H9 (cell line): ENCODE measurements around the gene NSG1. TPM values are rescaled to one million over a fixed set of nuclear protein-coding genes. Genes with fewer than 3 reads are reported as not detected.

Source experiments
- DNase-seq: peaks from one replicate; pipeline ENCODE4 v3.0.0-alpha.2; 2017
- H2AFZ ChIP-seq: one replicate; pipeline ENCODE4 v1.6.1; 2013; ENCODE audit warnings: mild to moderate bottlenecking, low read length, control low read depth, moderate library complexity
- H2AK5ac ChIP-seq: 2 replicates; pipeline ENCODE4 v1.6.1; 2013; ENCODE audit warnings: low read length, control low read depth, mixed read lengths; ENCODE audit not compliant: insufficient read length
- H2BK120ac ChIP-seq: one replicate; pipeline ENCODE4 v1.6.1; 2013; ENCODE audit warnings: low read depth, mild to moderate bottlenecking, low read length, control low read depth, inconsistent platforms; ENCODE audit not compliant: poor library complexity, severe bottlenecking
- H2BK12ac ChIP-seq: 2 replicates; pipeline ENCODE4 v1.6.1; 2013; ENCODE audit warnings: low read length, control low read depth, mixed read lengths, low read depth; ENCODE audit not compliant: insufficient read length
- H2BK15ac ChIP-seq: 2 replicates; pipeline ENCODE4 v1.6.1; 2013; ENCODE audit warnings: low read depth, low read length, control low read depth
- H2BK20ac ChIP-seq: one replicate; pipeline ENCODE4 v1.6.1; 2013; ENCODE audit warnings: low read depth, mild to moderate bottlenecking, low read length, control low read depth, inconsistent platforms; ENCODE audit not compliant: poor library complexity, severe bottlenecking
- H2BK5ac ChIP-seq: 2 replicates; pipeline ENCODE4 v1.6.1; 2013; ENCODE audit warnings: low read length, control low read depth, mixed read lengths; ENCODE audit not compliant: insufficient read length
- H3K14ac ChIP-seq: 2 replicates; pipeline ENCODE4 v1.6.1; 2013; ENCODE audit warnings: low read length, control low read depth; ENCODE audit not compliant: insufficient read depth
- H3K18ac ChIP-seq: 2 replicates; pipeline ENCODE4 v1.6.1; 2013; ENCODE audit warnings: low read depth, mild to moderate bottlenecking, mixed read lengths, low read length, control low read depth; ENCODE audit not compliant: insufficient read length
- H3K23ac ChIP-seq: 2 replicates; pipeline ENCODE4 v1.6.1; 2013; ENCODE audit warnings: low read length, control low read depth, mixed read lengths, low read depth; ENCODE audit not compliant: insufficient read length
- H3K23me2 ChIP-seq: 2 replicates; pipeline ENCODE4 v1.6.1; 2013; ENCODE audit warnings: low read depth, mild to moderate bottlenecking, mixed read lengths, low read length, control low read depth; ENCODE audit not compliant: insufficient read length, poor library complexity, severe bottlenecking
- H3K27ac ChIP-seq: 2 replicates; pipeline ENCODE4 v1.5.1; 2013; ENCODE audit warnings: low read length, control low read depth, mixed read lengths, low read depth; ENCODE audit not compliant: insufficient read length
- H3K27me3 ChIP-seq: 2 replicates; pipeline ENCODE4 v1.6.1; 2013; ENCODE audit warnings: low read length, control low read depth, inconsistent platforms; ENCODE audit not compliant: insufficient read depth
- H3K4ac ChIP-seq: 2 replicates; pipeline ENCODE4 v1.6.1; 2013; ENCODE audit warnings: low read depth, mild to moderate bottlenecking, control low read depth, inconsistent platforms, low read length, moderate library complexity
- H3K4me1 ChIP-seq: 2 replicates; pipeline ENCODE4 v1.6.1; 2013; ENCODE audit warnings: low read length, control low read depth, inconsistent platforms; ENCODE audit not compliant: insufficient read depth
- H3K4me2 ChIP-seq: 2 replicates; pipeline ENCODE4 v1.6.1; 2013; ENCODE audit warnings: low read length, control low read depth, mixed read lengths; ENCODE audit not compliant: insufficient read length, insufficient read depth
- H3K56ac ChIP-seq: 2 replicates; pipeline ENCODE4 v1.6.1; 2013; ENCODE audit warnings: low read depth, mild to moderate bottlenecking, mixed read lengths, low read length, control low read depth; ENCODE audit not compliant: insufficient read length
- H3K79me1 ChIP-seq: 2 replicates; pipeline ENCODE4 v1.6.1; 2013; ENCODE audit warnings: low read depth, mild to moderate bottlenecking, moderate library complexity, low read length, control low read depth, inconsistent platforms; ENCODE audit not compliant: insufficient read depth, poor library complexity, severe bottlenecking
- H3K79me2 ChIP-seq: 2 replicates; pipeline ENCODE4 v1.6.1; 2013; ENCODE audit warnings: low read length, control low read depth, inconsistent platforms; ENCODE audit not compliant: insufficient read depth
- H3K9ac ChIP-seq: 2 replicates; pipeline ENCODE4 v1.6.1; 2013; ENCODE audit warnings: low read length, control low read depth, mixed read lengths; ENCODE audit not compliant: insufficient read length; ENCODE audit errors: extremely low read depth
- H3K9me3 ChIP-seq: one replicate; pipeline ENCODE4 v1.6.1; 2013; ENCODE audit warnings: low read depth, low read length, inconsistent platforms; ENCODE audit not compliant: control insufficient read depth
- H3T11ph ChIP-seq: one replicate; pipeline ENCODE4 v1.6.1; 2013; ENCODE audit warnings: mild to moderate bottlenecking, low read length, control low read depth, inconsistent platforms
- H4K20me1 ChIP-seq: one replicate; pipeline ENCODE4 v1.6.1; 2013; ENCODE audit not compliant: control insufficient read depth, insufficient read length, insufficient read depth
- H4K5ac ChIP-seq: 2 replicates; pipeline ENCODE4 v1.6.1; 2013; ENCODE audit warnings: low read depth, mild to moderate bottlenecking, mixed read lengths, low read length, control low read depth; ENCODE audit not compliant: insufficient read length
- H4K8ac ChIP-seq: replicated peaks from 2 replicates; pipeline ENCODE4 v1.6.1; 2013; ENCODE audit warnings: low read length, control low read depth, mixed read lengths, low read depth; ENCODE audit not compliant: insufficient read length
- H4K91ac ChIP-seq: 2 replicates; pipeline ENCODE4 v1.6.1; 2013; ENCODE audit warnings: low read depth, mild to moderate bottlenecking, moderate library complexity, mixed read lengths, low read length, control low read depth; ENCODE audit not compliant: insufficient read length
- H3K27ac Mint-ChIP-seq, 3 experiments: 2 replicates in 2 of 3; 3 replicates in 1 of 3; pipeline ENCODE4 v1.8.0; 2020 to 2021; ENCODE audit warnings: mixed read lengths in 3 of 3, mild to moderate bottlenecking in 1 of 3, moderate library complexity in 1 of 3
- H3K27me3 Mint-ChIP-seq: 2 replicates; pipeline ENCODE4 v1.8.0; 2021; ENCODE audit warnings: low read depth, mild to moderate bottlenecking, moderate library complexity, mixed read lengths
- H3K36me3 Mint-ChIP-seq, 3 experiments: 2 replicates in 2 of 3; 3 replicates in 1 of 3; pipeline ENCODE4 v1.8.0; 2020 to 2021; ENCODE audit warnings: low read depth in 3 of 3, mixed read lengths in 3 of 3; ENCODE audit not compliant: insufficient read depth in 1 of 3
- H3K4me1 Mint-ChIP-seq, 2 experiments: 2 replicates each; pipeline ENCODE4 v1.8.0; 2020; ENCODE audit warnings: mixed read lengths in 2 of 2
- H3K4me3 Mint-ChIP-seq, 2 experiments: 2 replicates in 1 of 2; 3 replicates in 1 of 2; pipeline ENCODE4 v1.8.0; 2020 to 2021; ENCODE audit warnings: mild to moderate bottlenecking in 2 of 2, mixed read lengths in 2 of 2, moderate library complexity in 1 of 2
- H3K9me3 Mint-ChIP-seq, 2 experiments: 2 replicates in 1 of 2; 3 replicates in 1 of 2; pipeline ENCODE4 v1.8.0; 2020; ENCODE audit warnings: mild to moderate bottlenecking in 2 of 2, mixed read lengths in 2 of 2, moderate library complexity in 1 of 2
- WGBS: extraction: QIAGEN DNeasy Blood & Tissue Kit; methylation state at CpG from one replicate; pipeline ENCODE4 v1.1.7; 2013; ENCODE audit warnings: missing lambda C conversion rate, low lambda C conversion rate, mixed read lengths; ENCODE audit not compliant: insufficient read length; ENCODE audit errors: extremely low coverage; 5-methylcytosine and 5-hydroxymethylcytosine counted together
- total RNA-seq: library from RNA; stranded (reverse); gene quantifications from 2 replicates; pipeline ENCODE4 v1.2.1, GENCODE V29; 2021
- TF ChIP-seq, protein P1 (sequence below): fragments of 200-600 bp; sonication (generic); conservative IDR thresholded peaks from 3 replicates; pipeline ENCODE4 v1.8.0; 2021; ENCODE audit warnings: antibody characterized with exemption, mild to moderate bottlenecking

Gene NSG1
- total RNA-seq, 1 experiment from 2014 or later = 9.3 TPM

DNA sequence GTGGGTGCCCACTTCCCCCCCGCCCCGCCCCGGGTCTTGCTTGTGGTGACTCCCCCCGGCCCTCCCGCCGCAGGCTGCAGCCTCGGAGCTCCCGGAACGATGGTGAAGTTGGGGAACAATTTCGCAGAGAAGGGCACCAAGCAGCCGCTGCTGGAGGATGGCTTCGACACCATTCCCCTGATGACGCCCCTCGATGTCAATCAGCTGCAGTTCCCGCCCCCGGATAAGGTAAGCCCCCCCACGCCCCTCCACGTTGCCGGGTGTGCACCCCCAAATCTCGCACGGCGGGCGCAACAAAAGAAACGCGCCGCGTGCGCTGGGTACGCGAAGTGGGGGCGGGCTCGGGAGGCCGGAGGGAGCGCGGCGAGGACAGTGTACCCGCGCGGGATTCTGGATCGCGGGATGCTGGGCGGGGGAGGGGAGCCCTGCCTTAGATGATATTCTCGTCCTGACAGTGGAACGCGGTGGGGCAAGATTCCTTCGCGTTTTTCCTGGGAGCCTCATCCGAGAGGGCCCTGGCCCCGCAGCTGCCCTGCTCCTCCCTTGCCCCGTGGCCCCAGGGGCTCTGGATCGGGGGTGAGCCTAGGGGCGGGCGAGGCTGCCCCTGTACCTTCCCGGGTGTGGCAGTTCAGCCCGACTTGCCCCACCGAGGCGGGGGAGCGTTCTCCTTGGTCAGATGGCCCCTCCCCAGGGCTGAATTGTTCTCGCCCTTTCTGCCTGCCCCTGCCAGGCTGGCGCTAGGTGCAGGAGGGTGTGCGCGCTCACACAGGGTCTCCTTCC lies 819 bp downstream of the NSG1 start:
- Histone ChIP-seq H3K56ac (no peak overlapping the region), H3K4me1 (no peaks in the 10 kb centered on the region), H3K27me3 (peaks cover 2% of the 10 kb centered on the region; the same call in 1 of the 2 replicates), H2BK15ac (no peak overlapping the region), H3T11ph (no peak overlapping the region), H2AFZ (no peak overlapping the region), H3K4me2 (peak overlapping the region; percentile 49), H4K91ac (no peak overlapping the region), H3K27ac (no peak overlapping the region), H3K9me3 (no peaks in the 10 kb centered on the region), H3K79me2 (no peaks in the 10 kb centered on the region), H4K8ac (no peak overlapping the region), H2BK120ac (no peak overlapping the region), H3K14ac (no peak overlapping the region), H2AK5ac (no peak overlapping the region), H3K79me1 (no peaks in the 10 kb centered on the region), H3K9ac (no peak overlapping the region), H3K18ac (no peak overlapping the region), H2BK5ac (no peak overlapping the region), H3K23me2 (peaks cover 16% of the 10 kb centered on the region), H4K20me1 (no peaks in the 10 kb centered on the region), H2BK12ac (no peak overlapping the region), H2BK20ac (no peak overlapping the region), H4K5ac (no peak overlapping the region), H3K4ac (no peak overlapping the region), H3K23ac (no peak overlapping the region)
- Mint-ChIP-seq H3K27ac (no peak overlapping the region), H3K36me3 (peaks cover 0 to 9% (median 4%) of the 10 kb centered on the region in 3 experiments; a peak in 6 of 7 replicates), H3K27me3 (peaks cover 83% of the 10 kb centered on the region), H3K4me3 (peak overlapping the region; percentile 55 to 77), H3K4me1 (peaks cover 5 to 12% of the 10 kb centered on the region in 2 experiments), H3K9me3 (no peaks in the 10 kb centered on the region)
- no peak for DNase-seq
- TF ChIP-seq, protein P1, sequence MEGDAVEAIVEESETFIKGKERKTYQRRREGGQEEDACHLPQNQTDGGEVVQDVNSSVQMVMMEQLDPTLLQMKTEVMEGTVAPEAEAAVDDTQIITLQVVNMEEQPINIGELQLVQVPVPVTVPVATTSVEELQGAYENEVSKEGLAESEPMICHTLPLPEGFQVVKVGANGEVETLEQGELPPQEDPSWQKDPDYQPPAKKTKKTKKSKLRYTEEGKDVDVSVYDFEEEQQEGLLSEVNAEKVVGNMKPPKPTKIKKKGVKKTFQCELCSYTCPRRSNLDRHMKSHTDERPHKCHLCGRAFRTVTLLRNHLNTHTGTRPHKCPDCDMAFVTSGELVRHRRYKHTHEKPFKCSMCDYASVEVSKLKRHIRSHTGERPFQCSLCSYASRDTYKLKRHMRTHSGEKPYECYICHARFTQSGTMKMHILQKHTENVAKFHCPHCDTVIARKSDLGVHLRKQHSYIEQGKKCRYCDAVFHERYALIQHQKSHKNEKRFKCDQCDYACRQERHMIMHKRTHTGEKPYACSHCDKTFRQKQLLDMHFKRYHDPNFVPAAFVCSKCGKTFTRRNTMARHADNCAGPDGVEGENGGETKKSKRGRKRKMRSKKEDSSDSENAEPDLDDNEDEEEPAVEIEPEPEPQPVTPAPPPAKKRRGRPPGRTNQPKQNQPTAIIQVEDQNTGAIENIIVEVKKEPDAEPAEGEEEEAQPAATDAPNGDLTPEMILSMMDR = no peak
- no CpG with 5 or more reads among the region's 62 CpGs for WGBS
